ENCODE data around the gene XAGE1B. TPM values are rescaled to one million over a fixed set of nuclear protein-coding genes. Genes with fewer than 3 reads are reported as not detected.
"Not testable (repeated sequence)": the region's sequence is repeated elsewhere in the genome, so short reads cannot be mapped to it uniquely, and the experiment has no call there.

The XAGE1B gene
- total RNA-seq (not detected in 2 replicates), polyA plus RNA-seq (not detected in 2 replicates)

- not testable (repeated sequence) for H3K27me3 ChIP-seq; H2AFZ ChIP-seq; DNase-seq (ENCODE audit: low spot score); H3K9me3 ChIP-seq (ENCODE audit: low read depth); H3K9me2 ChIP-seq (replicated peaks; ENCODE audit: insufficient read depth); H4K20me1 ChIP-seq (ENCODE audit: insufficient read depth, poor library complexity, severe bottlenecking); H3K36me3 ChIP-seq (replicated peaks; ENCODE audit: insufficient read depth, low read depth); H3K27ac ChIP-seq; H3K79me2 ChIP-seq; H3K4me1 ChIP-seq (ENCODE audit: insufficient read depth); H3K4me3 ChIP-seq; H3K4me2 ChIP-seq
- WGBS (ENCODE audit: low lambda C conversion rate, missing lambda C conversion rate), result no CpG with 5 or more reads among the region's 18 CpGs
These were observed at the start of gene XAGE1B for GRCh38 chrX:52516987-52517325. TSS of gene XAGE1B (minus strand) at chrX:52517063. CDS start at chrX:52515527, 1,536 bp downstream.

GRCh38 chrX:52563105-52563504 is 46.2 kb upstream of the XAGE1B start:
- H3K27ac ChIP-seq, result no peak overlapping the region
- no peaks in the 10 kb centered on the region for H3K9me2 ChIP-seq (replicated peaks; ENCODE audit: insufficient read depth)

GRCh38 chrX:52558140-52558539 is 41.3 kb upstream of the XAGE1B start:
- H4K20me1 ChIP-seq (ENCODE audit: insufficient read depth, poor library complexity, severe bottlenecking), result no peaks in the 10 kb centered on the region
- no peaks in the 10 kb centered on the region for H3K4me1 ChIP-seq (ENCODE audit: insufficient read depth)
- no peak overlapping the region for H3K4me2 ChIP-seq
- H3K27ac ChIP-seq, result no peak overlapping the region
- H3K9me2 ChIP-seq (replicated peaks; ENCODE audit: insufficient read depth), result no peaks in the 10 kb centered on the region
- H2AFZ ChIP-seq, result no peak overlapping the region
- no peaks in the 10 kb centered on the region for H3K9me3 ChIP-seq (ENCODE audit: low read depth)
- H3K4me3 ChIP-seq, result no peak overlapping the region
- no peak for TF ChIP-seq CTCF (IDR thresholded peaks at IDR 0.05; ENCODE audit: poor library complexity)
- TF ChIP-seq EZH2 (IDR thresholded peaks at IDR 0.05; ENCODE audit: borderline replicate concordance), result no peak
- TF ChIP-seq EZH2phosphoT487 (IDR thresholded peaks at IDR 0.05; ENCODE audit: low read depth, severe bottlenecking, unreplicated experiment), result no peak
- no peaks in the 10 kb centered on the region for H3K27me3 ChIP-seq
- WGBS (ENCODE audit: low lambda C conversion rate, missing lambda C conversion rate), result 74% methylated on average over 3 of the region's 3 CpGs
- no peaks in the 10 kb centered on the region for H3K36me3 ChIP-seq (replicated peaks; ENCODE audit: insufficient read depth, low read depth)
- DNase-seq (ENCODE audit: low spot score), result no peak
- H3K79me2 ChIP-seq, result no peaks in the 10 kb centered on the region

More at GRCh38 chrX:52563105-52563504, 46.2 kb upstream of the XAGE1B start:
- no peaks in the 10 kb centered on the region for H3K4me1 ChIP-seq (ENCODE audit: insufficient read depth)
- no peak overlapping the region for H3K4me2 ChIP-seq
- no peak for DNase-seq (ENCODE audit: low spot score)
- no peaks in the 10 kb centered on the region for H4K20me1 ChIP-seq (ENCODE audit: insufficient read depth, poor library complexity, severe bottlenecking)
- WGBS (ENCODE audit: low lambda C conversion rate, missing lambda C conversion rate), result 86% methylated on average over 10 of the region's 10 CpGs
- H3K9me3 ChIP-seq (ENCODE audit: low read depth), result no peaks in the 10 kb centered on the region
- H3K79me2 ChIP-seq, result no peaks in the 10 kb centered on the region
- no peaks in the 10 kb centered on the region for H3K27me3 ChIP-seq
- TF ChIP-seq CTCF (IDR thresholded peaks at IDR 0.05; ENCODE audit: poor library complexity) (no peak), EZH2 (IDR thresholded peaks at IDR 0.05; ENCODE audit: borderline replicate concordance) (no peak), EZH2phosphoT487 (IDR thresholded peaks at IDR 0.05; ENCODE audit: low read depth, severe bottlenecking, unreplicated experiment) (no peak)
- no peak overlapping the region for H3K4me3 ChIP-seq
- H2AFZ ChIP-seq, result no peak overlapping the region
- H3K36me3 ChIP-seq (replicated peaks; ENCODE audit: insufficient read depth, low read depth), result no peaks in the 10 kb centered on the region

- Histone ChIP-seq H3K4me1 (ENCODE audit: insufficient read depth) (no peaks in the 10 kb centered on the region), H3K4me3 (no peak overlapping the region), H3K4me2 (no peak overlapping the region), H3K79me2 (no peaks in the 10 kb centered on the region), H2AFZ (no peak overlapping the region), H3K27ac (no peak overlapping the region), H3K36me3 (replicated peaks; ENCODE audit: insufficient read depth, low read depth) (no peaks in the 10 kb centered on the region), H3K27me3 (no peaks in the 10 kb centered on the region), H3K9me2 (replicated peaks; ENCODE audit: insufficient read depth) (no peaks in the 10 kb centered on the region), H3K9me3 (ENCODE audit: low read depth) (no peaks in the 10 kb centered on the region), H4K20me1 (ENCODE audit: insufficient read depth, poor library complexity, severe bottlenecking) (no peaks in the 10 kb centered on the region)
- 14% methylated on average over 1 of the region's 1 CpG for WGBS (ENCODE audit: low lambda C conversion rate, missing lambda C conversion rate)
- TF ChIP-seq EZH2phosphoT487 (IDR thresholded peaks at IDR 0.05; ENCODE audit: low read depth, severe bottlenecking, unreplicated experiment) (no peak), EZH2 (IDR thresholded peaks at IDR 0.05; ENCODE audit: borderline replicate concordance) (no peak), CTCF (IDR thresholded peaks at IDR 0.05; ENCODE audit: poor library complexity) (no peak)
- no peak for DNase-seq (ENCODE audit: low spot score)
These were observed 39.9 kb upstream of the XAGE1B start for GRCh38 chrX:52556741-52557140.
